ENCODE results near the gene APC. TPM values are rescaled to one million over a fixed set of nuclear protein-coding genes. Genes with fewer than 3 reads are reported as not detected.

Gene APC
- total and polyA plus RNA-seq, 2 donors (not counting 1 experiment from before 2014, with no cell fraction given), result 8.1 to 55.8 TPM

GRCh38 chr5:112861638-112861985 lies 123.9 kb downstream of the APC start:
- Histone ChIP-seq H3K9ac (ENCODE audit: low read length) (peak overlapping the region; percentile 99), H3K4me3 (ENCODE audit: control extremely low read depth in 1 of 5, extremely low read depth in 1 of 5, insufficient read depth in 1 of 5, low read depth in 2 of 5, low read length in 4 of 5) (peak overlapping the region; percentile 77 to 99 (median 95)), H3K9me3 (ENCODE audit: control extremely low read depth in 1 of 3, control insufficient read depth in 2 of 3, insufficient read depth in 1 of 3, low read length in 2 of 3) (no peaks in the 10 kb centered on the region), H4K20me1 (ENCODE audit: control insufficient read depth, insufficient read depth, low read length, poor library complexity, severe bottlenecking) (peaks cover 9% of the 10 kb centered on the region), H3K27ac (ENCODE audit: low read length in 2 of 2) (peak overlapping the region; percentile 83 to 92), H3K79me2 (ENCODE audit: control insufficient read depth, insufficient read depth, low read length) (peaks cover 39% of the 10 kb centered on the region), H3K36me3 (replicated peaks in 1 of 2; ENCODE audit: control extremely low read depth in 1 of 2, control insufficient read depth in 1 of 2, extremely low read depth in 1 of 2, insufficient read depth in 2 of 2, low read length in 1 of 2) (peaks cover 6 to 22% of the 10 kb centered on the region in 2 experiments), H2AFZ (ENCODE audit: insufficient read depth, low read depth, low read length, poor library complexity, severe bottlenecking) (peak overlapping the region; percentile 91), H3K4me2 (replicated peaks; ENCODE audit: low read depth, low read length, poor library complexity, severe bottlenecking) (peak overlapping the region; percentile 75), H3K4me1 (ENCODE audit: control insufficient read depth in 2 of 2, insufficient read depth in 2 of 2, low read length in 2 of 2) (peaks cover 17 to 19% of the 10 kb centered on the region in 2 donors), H3K27me3 (replicated peaks in 1 of 4; ENCODE audit: control extremely low read depth in 1 of 4, control insufficient read depth in 3 of 4, insufficient read depth in 4 of 4, low read length in 3 of 4) (no peaks in the 10 kb centered on the region)
- Mint-ChIP-seq H3K4me3 (peak overlapping the region; percentile 98), H3K27ac (peak overlapping the region; percentile 93), H3K4me1 (peaks cover 30% of the 10 kb centered on the region), H3K9me3 (ENCODE audit: insufficient read depth) (no peaks in the 10 kb centered on the region), H3K27me3 (peaks cover 11% of the 10 kb centered on the region)
- POLR2A ChIA-PET, result interaction anchor here (1.2 to 1.7 kb wide), 3 partner anchors 11 to 115 kb away, joined by 6 to 9 read pairs (median 7); partner anchors contain the start of genes DCP2 and REEP5
- intact Hi-C loops (cut with micrococcal nuclease), result loop anchor here (1.0 to 5.0 kb wide), 6 partner anchors 61 to 701 kb away; partner anchors contain the start of genes DCP2, REEP5 and YTHDC2
- 0% methylated on average over 4 of the region's 8 CpGs for WGBS (ENCODE audit: insufficient coverage)
- DNase-seq, result no peak
- CTCF ChIA-PET, result interaction anchor here (1.1 to 2.8 kb wide), 9 partner anchors 13 to 169 kb away, joined by 3 to 18 read pairs (median 4); partner anchors contain the start of gene DCP2
- TF ChIP-seq CTCF (IDR thresholded peaks at IDR 0.05) (no peak), EZH2 (IDR thresholded peaks at IDR 0.05; ENCODE audit: borderline replicate concordance, insufficient read depth, low read depth, low read length, poor library complexity, severe bottlenecking) (no peak)
- ATAC-seq (ENCODE audit: low read depth), result no peak

- Histone ChIP-seq H4K20me1 (ENCODE audit: control insufficient read depth, insufficient read depth, low read length, poor library complexity, severe bottlenecking) (peaks cover 9% of the 10 kb centered on the region), H3K27me3 (replicated peaks in 1 of 4; ENCODE audit: control extremely low read depth in 1 of 4, control insufficient read depth in 3 of 4, insufficient read depth in 4 of 4, low read length in 3 of 4) (no peaks in the 10 kb centered on the region), H3K4me2 (replicated peaks; ENCODE audit: low read depth, low read length, poor library complexity, severe bottlenecking) (peak overlapping the region; percentile 75), H3K9me3 (ENCODE audit: control extremely low read depth in 1 of 3, control insufficient read depth in 2 of 3, insufficient read depth in 1 of 3, low read length in 2 of 3) (no peaks in the 10 kb centered on the region), H3K4me1 (ENCODE audit: control insufficient read depth in 2 of 2, insufficient read depth in 2 of 2, low read length in 2 of 2) (peaks cover 17 to 19% of the 10 kb centered on the region in 2 donors), H2AFZ (ENCODE audit: insufficient read depth, low read depth, low read length, poor library complexity, severe bottlenecking) (peak overlapping the region; percentile 6), H3K79me2 (ENCODE audit: control insufficient read depth, insufficient read depth, low read length) (peaks cover 39% of the 10 kb centered on the region), H3K36me3 (replicated peaks in 1 of 2; ENCODE audit: control extremely low read depth in 1 of 2, control insufficient read depth in 1 of 2, extremely low read depth in 1 of 2, insufficient read depth in 2 of 2, low read length in 1 of 2) (peaks cover 7 to 27% of the 10 kb centered on the region in 2 experiments), H3K27ac (ENCODE audit: low read length in 2 of 2) (peak overlapping the region in 1 of 2 donors; percentile 92), H3K9ac (ENCODE audit: low read length) (peak overlapping the region; percentile 99), H3K4me3 (ENCODE audit: control extremely low read depth in 1 of 5, extremely low read depth in 1 of 5, insufficient read depth in 1 of 5, low read depth in 2 of 5, low read length in 4 of 5) (peak overlapping the region; percentile 77 to 99 (median 95))
- H3K27ac Mint-ChIP-seq, result peak overlapping the region; percentile 37
- peak overlapping the region; percentile 98 for H3K4me3 Mint-ChIP-seq
- H3K27me3 Mint-ChIP-seq, result peaks cover 11% of the 10 kb centered on the region
- intact Hi-C loops (cut with micrococcal nuclease), result loop anchor here (5.0 kb wide), 2 partner anchors 340 to 650 kb away; partner anchors contain the start of gene YTHDC2
- H3K4me1 Mint-ChIP-seq, result peaks cover 30% of the 10 kb centered on the region
- DNase-seq (no peak), ATAC-seq (ENCODE audit: low read depth) (no peak)
- no peaks in the 10 kb centered on the region for H3K9me3 Mint-ChIP-seq (ENCODE audit: insufficient read depth)
- ChIA-PET POLR2A (no interaction called here), CTCF (interaction anchor here (1.8 kb wide), 1 partner anchor 105 kb away, joined by 4 read pairs; no protein-coding TSS in a partner anchor)
- WGBS (ENCODE audit: insufficient coverage), result 77% methylated on average over 6 of the region's 9 CpGs
- TF ChIP-seq EZH2 (IDR thresholded peaks at IDR 0.05; ENCODE audit: borderline replicate concordance, insufficient read depth, low read depth, low read length, poor library complexity, severe bottlenecking) (no peak), CTCF (IDR thresholded peaks at IDR 0.05) (no peak)
Measured at GRCh38 chr5:112862085-112862484, 124.4 kb downstream of the APC start.

All from B cell (primary cell).